Body of pancreas (tissue), 4 donors: ENCODE results near the gene LILRA1. TPM values are rescaled to one million over a fixed set of nuclear protein-coding genes. Genes with fewer than 3 reads are reported as not detected.
"Not testable (repeated sequence)": the region's sequence is repeated elsewhere in the genome, so short reads cannot be mapped to it uniquely, and the experiment has no call there.

Source experiments
- ATAC-seq: fragments of 150-250 bp; one replicate; pipeline ENCODE4 v1.9.1; 2016
- DNase-seq, 4 donors: peaks; one replicate each; pipeline ENCODE4 v3.0.0-alpha.2; 2019
- H3K27ac ChIP-seq, 4 donors: fragments of 200-600 bp; sonication (generic); 1 replicate in 3 of 4; 2 replicates in 1 of 4; pipeline versions ENCODE4 v1.5.1 to v1.6.1; 2016 to 2019; ENCODE audit warnings: mild to moderate bottlenecking in 1 of 4, mixed read lengths in 1 of 4, moderate library complexity in 1 of 4
- H3K27me3 ChIP-seq, 2 donors: fragments of 200-600 bp; sonication (generic); one replicate each; pipeline ENCODE4 v1.6.0; 2016; ENCODE audit warnings: mild to moderate bottlenecking in 1 of 2
- H3K36me3 ChIP-seq, 2 donors: fragments of 200-600 bp; sonication (generic); replicated peaks in 1 of 2; 2 replicates each; pipeline ENCODE4 v1.5.1; 2016; ENCODE audit warnings: low read depth in 2 of 2; ENCODE audit not compliant: insufficient read depth in 1 of 2
- H3K4me1 ChIP-seq: fragments of 200-600 bp; sonication (generic); one replicate; pipeline ENCODE4 v1.6.0; 2016
- H3K4me3 ChIP-seq, 2 donors: fragments of 200-600 bp; sonication (generic); 1 replicate in 1 of 2; 2 replicates in 1 of 2; pipeline ENCODE4 v1.5.1; 2016 to 2019
- H3K9me3 ChIP-seq, 3 donors: fragments of 200-600 bp; sonication (generic); 1 replicate in 2 of 3; 2 replicates in 1 of 3; pipeline ENCODE4 v1.5.1; 2016
- POLR2A ChIP-seq, 3 donors: fragments of 450-650 bp; IDR thresholded peaks; one replicate each; pipeline ENCODE4 v1.6.1; 2016; ENCODE audit warnings: antibody characterized with exemption in 3 of 3, mild to moderate bottlenecking in 2 of 3
- WGBS, 2 donors: methylation state at CpG; one replicate each; pipeline ENCODE4 v1.1.5; 2017; 5-methylcytosine and 5-hydroxymethylcytosine counted together
- intact Hi-C: fragments of 100-400 bp; cut with DNase I; formaldehyde crosslinking; loops from one replicate; pipeline ENCODE4 v1.15.1; 2023
- total RNA-seq, 2 donors: library from RNA; depleted of rRNA; stranded (reverse); fragments of >200 nt; gene quantifications; one replicate each; pipeline ENCODE4 v1.1.0, GENCODE V29; 2016
- TF ChIP-seq, protein P1 (sequence below), 7 experiments: fragments of 450-650 bp in 4 of 7; fragments of 200-600 bp in 3 of 7; sonication (generic) in 3 of 7; IDR thresholded peaks; one replicate each; pipeline ENCODE4 v1.5.1; 2016 to 2019; ENCODE audit warnings: antibody characterized with exemption in 7 of 7

The LILRA1 gene
- total RNA-seq, 2 donors from 2014 or later: 0.26 TPM; not detected in 1

DNA sequence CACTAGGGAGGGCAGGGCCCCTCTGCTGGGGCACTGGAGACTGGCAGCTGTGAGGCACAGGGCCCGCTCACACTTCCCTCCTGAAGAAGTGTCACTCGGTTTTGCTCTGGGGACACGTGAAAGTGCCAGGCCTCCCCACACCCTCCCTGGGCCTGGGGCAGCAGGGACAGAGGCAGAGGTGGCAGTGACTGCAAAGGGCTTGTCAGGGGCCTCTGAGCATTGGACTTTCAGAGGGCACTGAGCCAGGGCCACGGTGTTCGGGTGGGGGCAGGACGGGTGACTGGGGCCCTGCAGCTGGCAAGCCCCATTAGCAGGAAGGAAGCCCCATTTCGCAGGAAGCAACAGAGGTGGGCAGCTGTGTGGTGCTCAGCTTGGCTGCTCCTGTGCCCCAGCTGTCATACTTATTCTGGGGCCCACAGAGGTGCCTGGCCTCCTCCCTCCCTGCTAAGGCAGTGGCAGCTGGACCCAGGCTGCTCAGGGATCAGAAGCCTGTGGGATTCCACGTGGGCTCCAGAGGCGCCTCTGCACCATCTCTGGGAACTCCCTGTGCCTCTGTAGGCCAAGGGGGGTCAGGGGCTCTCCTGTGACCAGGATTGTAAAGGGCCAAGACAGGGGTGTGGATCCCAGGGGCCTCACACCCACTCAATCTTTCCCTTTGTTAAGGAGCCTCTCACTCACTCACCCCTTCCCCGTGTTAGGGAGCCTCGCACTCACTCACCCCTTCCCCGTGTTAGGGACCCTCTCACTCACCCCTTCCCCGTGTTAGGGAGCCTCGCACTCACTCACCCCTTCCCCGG is 31.7 kb downstream of the LILRA1 start:
- H3K9me3 ChIP-seq, ATAC-seq, H3K27me3 ChIP-seq, H3K4me1 ChIP-seq, H3K4me3 ChIP-seq, intact Hi-C loops, DNase-seq, H3K36me3 ChIP-seq, H3K27ac ChIP-seq: not testable (repeated sequence)
- 59 to 66% methylated on average over 7 to 10 of the region's 15 CpGs for WGBS, 2 donors

DNA sequence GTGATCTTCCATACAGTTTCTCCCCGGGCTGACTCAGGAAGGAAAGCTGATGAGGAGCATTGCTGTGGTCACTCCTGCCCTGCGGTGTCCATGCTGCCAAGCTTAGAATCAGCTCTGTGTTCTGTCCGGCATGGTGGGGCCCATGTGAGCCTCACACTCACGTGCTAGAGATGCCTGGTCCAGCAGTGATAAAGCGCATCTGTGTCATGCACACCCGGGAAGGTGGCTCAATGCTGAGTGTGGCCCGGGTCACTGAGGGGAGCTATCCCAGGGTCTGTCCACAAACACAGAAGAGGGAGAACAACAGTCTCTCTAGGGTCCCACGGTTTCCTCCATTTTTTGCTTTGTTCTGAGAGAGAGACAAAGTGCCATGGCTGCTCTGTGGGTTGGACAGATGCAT is 33.3 kb downstream of the LILRA1 start:
- TF ChIP-seq, protein P1, sequence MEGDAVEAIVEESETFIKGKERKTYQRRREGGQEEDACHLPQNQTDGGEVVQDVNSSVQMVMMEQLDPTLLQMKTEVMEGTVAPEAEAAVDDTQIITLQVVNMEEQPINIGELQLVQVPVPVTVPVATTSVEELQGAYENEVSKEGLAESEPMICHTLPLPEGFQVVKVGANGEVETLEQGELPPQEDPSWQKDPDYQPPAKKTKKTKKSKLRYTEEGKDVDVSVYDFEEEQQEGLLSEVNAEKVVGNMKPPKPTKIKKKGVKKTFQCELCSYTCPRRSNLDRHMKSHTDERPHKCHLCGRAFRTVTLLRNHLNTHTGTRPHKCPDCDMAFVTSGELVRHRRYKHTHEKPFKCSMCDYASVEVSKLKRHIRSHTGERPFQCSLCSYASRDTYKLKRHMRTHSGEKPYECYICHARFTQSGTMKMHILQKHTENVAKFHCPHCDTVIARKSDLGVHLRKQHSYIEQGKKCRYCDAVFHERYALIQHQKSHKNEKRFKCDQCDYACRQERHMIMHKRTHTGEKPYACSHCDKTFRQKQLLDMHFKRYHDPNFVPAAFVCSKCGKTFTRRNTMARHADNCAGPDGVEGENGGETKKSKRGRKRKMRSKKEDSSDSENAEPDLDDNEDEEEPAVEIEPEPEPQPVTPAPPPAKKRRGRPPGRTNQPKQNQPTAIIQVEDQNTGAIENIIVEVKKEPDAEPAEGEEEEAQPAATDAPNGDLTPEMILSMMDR (IDR thresholded peaks at IDR 0.05): no peak
- TF ChIP-seq POLR2A (IDR thresholded peaks at IDR 0.05): no peak

DNA sequence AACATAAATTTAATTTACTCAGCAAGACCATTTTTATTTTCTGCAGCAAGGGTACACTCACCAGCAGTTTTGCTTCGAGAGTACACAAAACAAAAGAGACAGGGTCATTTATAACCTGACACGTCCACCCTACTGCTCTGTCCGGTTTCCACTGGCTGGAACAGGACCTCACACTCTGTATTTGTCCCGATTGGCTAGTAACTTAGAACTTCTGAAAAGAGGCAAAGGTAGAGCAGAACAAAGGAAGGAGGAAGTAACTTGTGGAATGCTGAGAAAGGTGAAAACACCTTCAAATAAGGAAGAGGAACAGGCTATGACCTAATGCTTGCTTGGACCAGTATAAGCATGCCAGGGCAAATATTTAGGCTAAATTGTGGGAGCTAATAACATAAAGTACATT is 34.5 kb downstream of the LILRA1 start:
- DNase-seq, H3K27ac ChIP-seq, ATAC-seq, H3K4me3 ChIP-seq, H3K9me3 ChIP-seq, H3K4me1 ChIP-seq, H3K36me3 ChIP-seq, intact Hi-C loops, H3K27me3 ChIP-seq: not testable (repeated sequence)
- 19 to 20% methylated on average over 4 of the region's 4 CpGs for WGBS, 2 donors

More for the DNA sequence above, 33.3 kb downstream of the LILRA1 start:
- DNase-seq: no peak
- Histone ChIP-seq H3K4me1 (no peaks in the 10 kb centered on the region), H3K9me3 (no peaks in the 10 kb centered on the region), H3K4me3 (no peak overlapping the region), H3K36me3 (no peaks in the 10 kb centered on the region), H3K27ac (no peak overlapping the region), H3K27me3 (no peaks in the 10 kb centered on the region)
- no peak for ATAC-seq
- intact Hi-C loops: no loop called here
- WGBS, 2 donors: 51 to 72% methylated on average over 4 to 8 of the region's 8 CpGs

DNA sequence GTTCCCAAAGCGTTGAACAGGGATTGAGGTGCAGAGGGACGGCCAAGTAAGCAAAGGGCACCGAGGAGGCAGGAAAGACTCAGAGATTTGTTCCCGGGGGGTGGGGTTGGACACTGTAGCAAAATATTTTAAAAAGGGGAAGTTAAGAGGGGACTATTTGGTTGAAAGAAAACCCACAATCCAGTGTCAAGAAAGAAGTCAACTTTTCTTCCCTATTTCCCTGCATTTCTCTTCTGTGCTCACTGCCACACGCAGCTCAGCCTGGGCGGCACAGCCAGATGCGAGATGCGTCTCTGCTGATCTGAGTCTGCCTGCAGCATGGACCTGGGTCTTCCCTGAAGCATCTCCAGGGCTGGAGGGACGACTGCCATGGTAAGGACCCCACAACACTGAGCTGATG is 36.8 kb downstream of the LILRA1 start, which contains the start of gene LILRB1:
LILRB1 (plus strand) TSS at position 223 of the 400 bp plus-strand sequence. CDS start 590 bp downstream, outside the sequence.
- H3K36me3 ChIP-seq, H3K27me3 ChIP-seq, intact Hi-C loops, H3K27ac ChIP-seq, H3K4me3 ChIP-seq, H3K9me3 ChIP-seq, ATAC-seq, H3K4me1 ChIP-seq: not testable (repeated sequence)
- peak in 1 of 4 donors; percentile 20 for DNase-seq
- 33 to 53% methylated on average over 9 of the region's 9 CpGs for WGBS, 2 donors

DNA sequence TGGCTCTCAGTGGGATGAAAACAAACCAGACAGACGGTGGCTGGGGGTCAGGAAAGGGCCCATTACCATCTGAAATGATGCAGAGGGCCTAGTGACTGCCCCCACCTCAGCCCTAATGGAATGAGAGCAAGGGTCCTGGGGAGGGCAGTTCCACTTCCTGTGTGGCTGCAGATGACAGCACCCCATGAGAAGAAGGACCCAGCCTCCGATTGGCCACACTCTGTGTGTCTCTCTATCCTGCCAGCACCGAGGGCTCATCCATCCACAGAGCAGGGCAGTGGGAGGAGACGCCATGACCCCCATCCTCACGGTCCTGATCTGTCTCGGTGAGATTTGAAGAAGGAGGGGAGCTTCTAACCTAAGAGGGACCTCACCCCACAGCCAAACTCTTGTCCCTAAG is 37.4 kb downstream of the LILRA1 start:
- H3K9me3 ChIP-seq: no peaks in the 10 kb centered on the region
- intact Hi-C loops: no loop called here
- H3K4me1 ChIP-seq: no peaks in the 10 kb centered on the region
- H3K36me3 ChIP-seq: no peaks in the 10 kb centered on the region
- ATAC-seq (no peak), DNase-seq (no peak)
- H3K4me3 ChIP-seq: no peak overlapping the region
- TF ChIP-seq POLR2A (IDR thresholded peaks at IDR 0.05): no peak
- TF ChIP-seq, protein P1 (IDR thresholded peaks at IDR 0.05): no peak
- H3K27ac ChIP-seq: no peak overlapping the region
- 0 to 26% methylated on average over 1 to 6 of the region's 6 CpGs for WGBS, 2 donors
- no peaks in the 10 kb centered on the region for H3K27me3 ChIP-seq

DNA sequence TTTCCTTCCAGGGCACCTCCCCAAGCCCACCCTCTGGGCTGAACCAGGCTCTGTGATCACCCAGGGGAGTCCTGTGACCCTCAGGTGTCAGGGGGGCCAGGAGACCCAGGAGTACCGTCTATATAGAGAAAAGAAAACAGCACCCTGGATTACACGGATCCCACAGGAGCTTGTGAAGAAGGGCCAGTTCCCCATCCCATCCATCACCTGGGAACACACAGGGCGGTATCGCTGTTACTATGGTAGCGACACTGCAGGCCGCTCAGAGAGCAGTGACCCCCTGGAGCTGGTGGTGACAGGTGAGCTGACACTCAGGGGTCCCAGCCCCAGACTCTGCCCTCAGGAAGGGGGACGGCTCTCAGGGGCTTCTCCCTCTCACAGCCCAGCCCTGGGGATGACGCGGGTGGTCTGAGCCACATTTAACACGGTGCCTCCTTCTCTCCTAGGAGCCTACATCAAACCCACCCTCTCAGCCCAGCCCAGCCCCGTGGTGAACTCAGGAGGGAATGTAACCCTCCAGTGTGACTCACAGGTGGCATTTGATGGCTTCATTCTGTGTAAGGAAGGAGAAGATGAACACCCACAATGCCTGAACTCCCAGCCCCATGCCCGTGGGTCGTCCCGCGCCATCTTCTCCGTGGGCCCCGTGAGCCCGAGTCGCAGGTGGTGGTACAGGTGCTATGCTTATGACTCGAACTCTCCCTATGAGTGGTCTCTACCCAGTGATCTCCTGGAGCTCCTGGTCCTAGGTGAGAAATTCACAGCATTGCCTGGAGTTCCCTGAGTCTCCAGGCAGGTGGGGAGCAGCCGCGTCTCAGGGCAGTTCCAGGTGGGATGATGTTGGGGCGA is 38.3 kb downstream of the LILRA1 start:
- DNase-seq, H3K36me3 ChIP-seq, H3K9me3 ChIP-seq, intact Hi-C loops, ATAC-seq, H3K27ac ChIP-seq, H3K4me3 ChIP-seq, H3K27me3 ChIP-seq, H3K4me1 ChIP-seq: not testable (repeated sequence)
- 47 to 59% methylated on average over 10 to 23 of the region's 23 CpGs for WGBS, 2 donors

DNA sequence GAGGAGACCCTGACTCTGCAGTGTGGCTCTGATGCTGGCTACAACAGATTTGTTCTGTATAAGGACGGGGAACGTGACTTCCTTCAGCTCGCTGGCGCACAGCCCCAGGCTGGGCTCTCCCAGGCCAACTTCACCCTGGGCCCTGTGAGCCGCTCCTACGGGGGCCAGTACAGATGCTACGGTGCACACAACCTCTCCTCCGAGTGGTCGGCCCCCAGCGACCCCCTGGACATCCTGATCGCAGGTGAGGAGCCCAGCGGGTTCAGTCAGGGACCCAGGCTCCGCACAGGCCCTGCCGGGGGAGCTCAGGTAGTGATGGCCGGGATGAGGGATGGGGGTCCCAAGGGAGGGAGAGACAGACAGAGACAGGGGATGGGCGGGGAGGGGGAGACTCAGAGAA is 39.1 kb downstream of the LILRA1 start:
- H3K9me3 ChIP-seq, ATAC-seq, H3K36me3 ChIP-seq, intact Hi-C loops, H3K4me1 ChIP-seq, H3K4me3 ChIP-seq, H3K27ac ChIP-seq, H3K27me3 ChIP-seq, DNase-seq: not testable (repeated sequence)
- WGBS, 2 donors: 34 to 70% methylated on average over 6 to 8 of the region's 16 CpGs
